NCI-H2107 (cell line): ENCODE measurements around the gene DCAF17.
"Not testable (repeated sequence)": the region's sequence is repeated elsewhere in the genome, so short reads cannot be mapped to it uniquely, and the experiment has no call there.

ENCODE experiments used
- DNase-seq: peaks from one replicate; lab custom pipeline; 2025; lab: John Stamatoyannopoulos, UW

DCAF17 gene

DNA sequence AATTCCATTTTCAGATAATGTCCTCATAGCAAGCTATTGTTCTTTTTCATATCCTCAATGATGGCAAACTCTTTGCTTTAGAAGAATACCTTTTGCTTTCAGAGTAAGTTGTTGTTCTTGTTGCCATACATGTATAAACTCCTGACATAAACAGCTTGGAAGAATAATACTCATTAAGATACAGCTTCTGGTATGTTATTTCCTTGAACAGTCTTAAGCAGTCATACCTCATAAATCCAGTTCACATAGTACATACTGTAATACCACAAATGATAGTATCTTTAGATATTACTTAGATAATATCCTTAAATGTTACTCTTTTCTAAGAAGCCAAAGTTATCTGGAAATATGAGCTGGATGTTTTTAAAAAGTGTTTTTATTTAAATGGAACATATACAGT, 23.4 kb upstream of the DCAF17 start:
- no peak for DNase-seq

DNA sequence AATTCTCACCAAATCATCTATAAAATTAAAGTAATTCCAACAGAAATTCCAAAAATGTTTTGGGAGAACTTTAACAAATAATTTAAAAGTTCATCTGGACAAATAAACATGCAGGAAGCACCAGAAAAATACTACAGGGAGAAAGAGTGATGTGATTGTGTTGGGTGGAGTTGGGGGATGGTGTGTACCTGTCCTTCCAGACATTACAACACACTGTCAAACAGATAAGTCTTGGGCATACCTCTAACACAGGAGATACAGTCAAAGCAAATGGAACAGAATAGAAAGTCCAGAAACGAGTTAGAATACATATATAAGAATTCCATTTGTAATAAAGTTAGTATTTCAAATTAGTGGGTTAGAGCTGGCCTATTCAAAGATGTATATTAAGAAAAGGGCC, 22.8 kb upstream of the DCAF17 start:
- DNase-seq: no peak

DNA sequence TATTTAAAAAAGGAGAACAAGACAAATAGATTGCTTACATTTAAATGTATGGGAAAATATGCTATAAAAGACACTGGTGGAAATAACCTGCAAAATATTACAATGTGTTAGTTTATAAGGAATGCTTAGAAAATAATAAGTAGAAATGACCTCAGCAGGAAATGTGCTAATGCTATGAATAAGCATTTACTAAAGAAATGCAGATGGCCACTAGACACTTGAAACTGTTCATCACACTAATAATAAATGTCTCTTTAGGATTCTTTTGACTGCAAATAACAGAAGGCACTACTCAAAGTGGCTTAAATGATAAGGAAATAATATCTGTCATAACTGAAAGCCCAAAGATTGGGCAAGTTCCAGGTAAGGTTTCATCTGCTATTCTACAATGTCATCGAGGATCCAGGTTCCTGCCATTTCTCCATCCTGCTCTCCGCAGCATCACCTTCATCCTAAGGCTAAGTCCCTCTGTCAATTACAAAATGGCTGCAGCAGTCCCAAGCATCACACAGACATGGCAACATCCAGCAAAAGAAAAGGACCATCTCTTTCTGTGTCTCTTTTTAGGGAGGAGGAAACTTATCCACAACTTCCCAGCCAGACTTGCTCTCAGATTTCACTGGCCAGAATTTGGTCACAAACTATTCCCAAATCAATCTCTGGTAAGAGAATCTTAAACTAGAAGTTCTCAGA, 22.1 kb upstream of the DCAF17 start:
- DNase-seq: no peak

DNA sequence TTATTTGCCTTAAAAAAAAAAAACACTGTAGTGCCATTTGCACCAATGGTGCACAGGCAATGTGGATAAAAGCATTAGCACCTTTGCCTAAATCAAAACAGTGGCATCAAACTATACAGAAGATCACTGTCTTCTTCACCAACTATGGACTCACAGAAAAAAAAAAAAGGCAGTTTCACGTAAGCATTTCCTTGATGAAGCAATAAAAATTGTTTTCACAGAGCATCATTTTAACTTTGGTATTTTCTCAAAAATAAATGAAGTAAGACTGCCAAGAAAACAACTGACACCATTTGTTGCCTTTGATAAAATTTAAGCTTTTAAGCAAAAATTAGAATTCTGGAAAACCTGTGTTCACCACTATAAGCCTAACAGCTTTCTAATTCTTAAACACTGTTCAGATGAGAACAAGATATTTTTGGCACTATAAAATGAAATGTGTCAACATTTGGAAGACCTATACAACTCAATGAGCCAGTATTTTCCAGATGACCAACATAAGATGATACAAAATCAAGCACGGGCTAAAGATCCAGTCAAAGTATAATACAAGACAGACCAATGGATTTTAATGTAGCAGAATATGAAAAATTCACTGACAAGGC, 21.4 kb upstream of the DCAF17 start:
- DNase-seq: no peak

DNA sequence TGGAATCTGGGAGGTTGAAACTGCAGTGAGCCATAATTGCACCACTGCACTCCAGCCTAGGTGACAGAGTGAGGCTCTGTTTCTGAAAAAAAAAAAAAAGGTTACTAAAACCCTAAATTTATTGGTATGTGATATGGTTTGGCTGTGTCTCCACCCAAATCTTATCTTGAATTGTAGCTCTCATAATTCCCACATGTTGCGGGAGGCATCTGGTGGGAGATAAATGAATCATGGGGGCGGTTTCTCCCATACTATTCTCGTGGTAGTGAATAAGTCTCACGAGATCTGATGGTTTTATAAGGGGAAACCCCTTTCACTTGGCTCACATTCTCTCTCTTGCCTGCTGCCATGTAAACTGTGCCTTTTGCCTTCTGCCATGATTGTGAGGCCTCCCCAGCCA, 19.4 kb upstream of the DCAF17 start:
- not testable (repeated sequence) for DNase-seq

DNA sequence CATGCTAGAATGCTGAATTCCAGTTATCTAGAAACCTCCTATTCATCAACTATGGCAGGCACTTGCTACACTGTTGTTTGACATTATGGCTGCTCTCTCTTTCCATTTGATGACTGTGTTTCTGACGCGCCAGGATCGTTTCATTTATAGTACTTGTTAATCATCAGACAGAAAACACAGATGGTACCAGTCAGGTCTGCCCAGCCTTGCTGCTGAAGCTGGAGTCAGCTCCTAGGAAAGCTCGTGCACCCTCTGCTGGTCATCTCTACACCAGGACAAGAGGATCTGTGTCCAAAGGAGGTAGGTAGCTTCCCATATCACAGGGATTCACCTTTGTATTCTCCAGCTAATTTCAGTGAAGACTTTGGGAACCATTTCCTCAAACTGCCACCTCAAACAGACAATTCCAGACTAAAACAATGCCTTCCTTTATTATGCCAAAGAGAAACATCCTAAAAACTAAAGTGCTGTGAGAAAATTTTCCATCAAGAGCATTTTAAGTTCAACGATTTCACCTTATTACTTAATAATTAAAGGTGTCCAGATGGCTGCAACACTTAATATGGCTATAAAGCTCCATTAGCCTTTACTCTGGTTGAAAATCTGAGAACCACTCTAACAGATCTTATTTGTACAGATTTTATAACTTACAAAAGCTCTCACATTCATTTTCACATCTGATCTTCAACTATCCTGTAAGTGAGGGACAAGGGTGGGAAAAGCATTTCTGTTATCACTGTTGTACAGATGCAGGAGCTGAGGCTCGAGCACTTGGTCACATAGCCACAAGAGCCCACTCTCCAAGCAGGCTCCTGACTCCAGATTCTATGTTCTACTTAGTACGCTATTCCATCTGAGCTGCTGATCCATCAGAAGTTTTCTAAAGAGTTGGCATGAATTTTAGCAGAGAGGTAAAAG, 17.8 kb upstream of the DCAF17 start:
- peak; percentile 62 for DNase-seq

DNA sequence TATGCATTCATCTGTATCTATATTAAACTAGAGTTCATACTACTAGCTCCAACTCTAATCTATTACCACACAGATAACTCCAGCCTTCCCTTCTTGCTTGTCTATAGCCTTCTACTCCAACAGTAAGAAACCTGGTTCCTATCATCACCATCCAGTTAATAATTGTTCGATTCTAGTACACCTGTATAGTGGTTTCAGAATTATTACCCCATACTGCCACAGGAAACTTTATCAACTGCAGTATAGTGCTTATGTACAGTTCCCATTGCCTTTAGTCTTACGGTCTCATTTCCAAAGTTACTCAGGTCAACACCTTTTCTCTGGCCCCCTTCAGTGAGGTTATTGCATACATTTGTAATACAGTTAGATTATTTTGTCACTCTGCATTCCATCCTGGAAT, 14.7 kb upstream of the DCAF17 start:
- no peak for DNase-seq

DNA sequence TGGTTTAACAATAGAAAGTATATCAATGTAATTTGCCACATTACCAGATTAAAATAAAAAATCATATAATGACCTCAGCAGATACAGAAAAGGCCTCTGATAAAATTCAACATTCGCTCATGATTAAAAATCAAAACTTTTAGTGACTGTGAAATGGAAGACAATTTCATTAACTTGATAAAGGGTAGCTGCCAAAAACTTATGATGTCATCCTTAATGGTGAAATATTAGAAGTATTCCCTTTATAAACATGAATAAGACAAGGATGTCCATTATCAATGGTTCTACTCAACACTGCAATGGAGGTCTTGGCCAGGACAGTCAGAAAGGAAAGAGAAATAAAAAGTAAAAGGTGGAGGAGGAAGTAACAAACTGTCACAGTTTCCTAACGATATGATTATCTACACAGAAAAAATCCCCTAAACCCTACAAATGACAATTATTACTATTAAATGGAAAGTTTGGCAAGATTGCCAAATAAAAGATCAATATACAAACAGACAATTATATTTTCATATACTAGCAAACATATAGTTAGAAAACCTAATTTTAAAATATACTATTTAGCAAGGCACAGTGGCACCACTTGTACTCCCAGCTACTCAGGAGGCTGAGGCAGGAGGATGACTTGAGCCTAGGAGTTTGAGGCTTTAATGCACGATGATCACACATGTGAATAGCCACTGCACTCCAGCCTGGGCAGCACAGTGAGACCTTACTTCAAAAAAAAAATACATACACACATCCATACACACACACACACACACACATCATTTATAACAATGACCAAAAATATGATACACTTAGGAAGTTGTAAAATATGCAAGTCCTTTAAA, 13.1 kb upstream of the DCAF17 start:
- DNase-seq: no peak

DNA sequence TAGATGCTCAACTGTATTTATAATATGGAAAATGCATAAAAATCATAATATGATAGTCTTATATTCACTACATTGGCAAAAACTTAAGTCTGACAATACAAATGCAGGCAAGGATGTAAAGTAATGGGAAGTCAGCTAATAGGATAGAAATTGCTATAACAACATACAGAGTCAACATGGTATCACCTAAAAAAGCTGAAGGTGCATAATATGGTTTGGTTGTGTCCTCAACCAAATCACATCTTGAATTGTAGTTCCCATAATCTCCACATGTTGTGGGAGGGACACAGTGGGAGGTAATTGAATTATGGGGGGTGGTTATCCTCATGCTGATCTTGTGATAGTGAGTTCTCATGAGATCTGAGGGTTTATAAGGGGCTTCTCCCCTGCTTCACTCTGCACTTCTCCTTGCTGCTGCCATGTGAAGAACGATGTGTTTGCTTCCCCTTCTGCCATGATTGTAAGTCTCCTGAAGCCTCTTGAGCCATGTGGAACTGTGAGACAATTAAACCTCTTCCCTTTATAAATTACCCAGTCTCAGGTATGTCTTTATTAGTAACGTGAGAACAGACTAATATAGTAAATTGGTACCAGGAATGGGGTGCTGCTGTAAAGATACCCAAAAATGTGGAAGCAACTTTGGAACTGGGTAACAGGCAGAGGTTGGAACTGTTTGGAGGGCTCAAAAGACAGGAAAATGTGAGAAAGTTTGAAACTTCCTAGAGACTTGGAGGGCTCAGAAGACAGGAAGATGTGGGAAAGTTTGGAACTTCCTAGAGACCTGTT, 11.1 kb upstream of the DCAF17 start:
- not testable (repeated sequence) for DNase-seq

DNA sequence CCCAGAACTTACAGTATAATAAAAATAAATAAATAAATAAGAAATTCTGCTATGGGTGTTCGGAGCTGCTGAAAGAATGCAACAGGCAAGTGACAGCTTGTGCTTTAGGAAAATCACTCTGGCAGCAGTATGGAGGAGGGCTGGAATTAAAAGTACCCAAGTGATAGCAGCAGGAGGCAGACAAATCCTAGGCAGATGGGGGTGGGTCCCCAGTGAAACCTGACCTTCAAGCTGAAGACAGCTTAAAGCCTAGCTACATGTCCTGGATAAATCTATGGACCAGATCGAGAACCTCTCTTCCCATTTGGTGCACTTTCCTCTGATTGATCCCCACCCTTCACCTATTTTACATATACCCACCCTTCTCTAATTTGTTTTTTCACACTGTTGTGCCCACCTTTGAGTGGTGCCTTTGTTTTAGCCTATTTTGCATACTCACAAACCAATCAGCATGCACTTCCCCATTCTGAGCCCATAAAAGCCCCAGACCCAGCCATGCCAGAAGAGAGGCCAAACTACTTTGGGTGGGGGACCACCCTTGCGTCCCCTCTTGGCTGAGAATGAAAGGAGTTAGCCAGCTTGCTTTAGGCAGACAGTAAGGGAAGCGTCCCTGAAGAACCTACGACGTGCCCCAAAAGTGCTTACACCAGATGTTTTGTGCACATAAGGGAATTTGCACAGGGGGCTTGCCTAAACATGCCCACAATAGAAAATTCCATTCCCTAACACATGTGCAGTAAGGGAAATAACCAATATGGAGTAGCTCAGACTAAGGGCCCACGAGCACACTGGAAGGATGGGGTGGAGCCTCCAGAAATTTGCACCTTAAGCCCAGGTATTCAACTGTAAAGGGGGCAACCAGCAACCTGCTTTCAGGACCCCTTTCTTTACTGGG, 3.3 kb upstream of the DCAF17 start:
- no peak for DNase-seq

DNA sequence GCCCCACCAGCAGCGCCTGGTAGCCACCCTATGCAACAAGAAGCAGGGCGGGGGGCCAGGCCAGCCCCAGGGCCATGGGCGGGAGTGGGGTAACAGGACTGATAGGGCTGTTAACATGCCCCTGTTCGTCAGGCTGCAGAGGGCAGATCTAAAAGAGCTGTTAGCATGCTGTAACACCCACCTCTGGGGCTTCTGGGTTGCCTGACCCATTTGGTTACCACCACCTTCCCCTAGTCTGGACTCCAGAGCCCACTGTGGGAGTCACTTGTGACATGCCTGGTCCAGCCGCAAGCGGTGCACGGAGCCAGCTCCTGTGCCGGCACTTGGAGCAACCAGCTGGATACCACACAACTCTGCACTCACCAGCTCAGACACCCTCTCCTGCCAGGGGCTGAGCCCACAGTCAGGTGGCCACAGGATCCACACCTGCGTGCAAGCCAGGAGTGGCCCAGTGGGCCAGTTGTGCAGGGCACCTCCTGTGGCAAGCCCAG, 2.3 kb upstream of the DCAF17 start:
- DNase-seq: no peak

DNA sequence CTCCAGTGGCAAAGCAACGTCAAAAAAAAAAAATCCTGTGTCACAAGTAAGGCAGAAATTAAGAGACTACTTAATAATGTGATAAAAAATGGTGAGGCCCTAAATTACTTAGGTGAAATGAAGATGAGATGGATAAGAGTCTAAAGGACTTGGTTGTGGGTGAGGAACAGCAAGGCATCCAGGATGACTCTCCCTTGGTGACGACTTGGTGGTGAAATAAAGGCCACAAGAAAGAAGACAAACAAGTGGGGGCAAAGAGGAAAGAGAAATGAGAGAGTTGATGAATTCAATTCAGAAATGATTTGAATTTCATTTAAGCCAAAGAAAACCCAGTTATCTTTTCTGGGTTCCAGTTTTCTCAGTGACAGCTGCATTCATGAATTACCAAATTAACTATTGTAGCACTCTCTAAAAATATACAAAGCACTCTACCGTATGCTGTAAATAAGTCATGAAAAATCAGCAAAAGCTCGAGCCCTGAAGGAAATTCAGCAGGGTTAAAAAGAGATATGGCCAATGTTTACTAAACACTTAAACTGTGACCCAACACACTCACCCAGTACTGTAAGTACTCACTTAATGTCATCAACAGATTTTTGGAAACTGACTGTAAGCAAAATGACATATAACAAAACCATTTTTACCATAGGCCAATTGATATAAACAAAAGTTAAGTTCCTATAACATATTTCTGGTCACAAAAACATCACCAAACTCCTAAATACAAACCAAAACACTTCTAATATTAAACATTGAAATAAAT, 1.6 kb upstream of the DCAF17 start:
- DNase-seq: no peak

DNA sequence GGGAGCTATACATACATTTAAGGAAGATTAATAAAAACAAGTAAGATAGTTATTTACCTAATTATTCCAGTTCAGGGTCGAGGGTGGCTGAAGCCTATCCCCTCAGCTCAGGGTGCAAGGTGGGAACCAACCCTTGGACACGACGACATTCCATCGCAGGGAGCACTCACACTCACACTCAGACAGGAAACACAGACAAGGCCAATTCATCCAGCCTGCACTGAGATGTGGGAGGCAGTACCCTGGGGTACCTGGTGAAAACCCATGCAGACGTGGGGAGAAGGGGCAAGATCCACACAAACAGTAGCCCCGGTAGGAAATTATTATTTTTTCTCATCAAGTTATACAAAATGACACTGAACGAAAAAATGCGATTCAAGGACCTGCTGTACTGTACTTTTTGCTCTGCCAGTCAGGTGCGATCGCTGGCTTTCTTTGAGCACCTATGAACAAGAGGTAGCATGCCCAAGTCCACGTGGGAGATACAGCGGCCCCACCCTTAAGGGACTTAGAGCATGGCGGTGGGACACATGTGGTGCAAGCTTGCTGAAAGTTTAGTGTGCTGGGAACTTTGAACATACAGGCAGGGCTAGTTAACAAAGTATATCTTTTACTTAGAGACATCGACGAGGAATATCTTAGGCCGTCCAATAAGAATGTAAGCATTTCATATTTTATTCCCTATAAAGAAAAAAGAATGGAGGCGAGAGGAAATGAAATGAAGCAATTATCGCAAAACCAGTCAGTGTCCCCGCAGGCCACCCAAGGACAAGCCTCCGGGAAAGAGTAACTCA, 860 bp upstream of the DCAF17 start:
- peak; percentile 10 for DNase-seq

DNA sequence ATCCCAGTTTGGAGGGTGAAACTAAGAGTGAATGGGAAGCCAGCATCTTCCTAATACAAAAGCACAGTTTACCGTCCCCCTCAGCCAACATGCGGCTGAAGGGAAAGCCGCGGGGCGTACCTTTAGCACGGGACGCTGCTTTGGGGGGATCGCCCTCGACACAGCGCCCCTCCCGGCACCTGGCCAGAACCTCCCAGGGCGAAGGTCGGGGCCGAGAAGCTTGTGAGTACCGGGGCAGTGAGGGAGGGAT, 338 bp upstream of the DCAF17 start, which contains the start of gene METTL8:
METTL8 (minus strand) TSS at position 228 of the 250 bp plus-strand sequence. CDS start 41,805 bp downstream, outside the sequence.
- no peak for DNase-seq

DNA sequence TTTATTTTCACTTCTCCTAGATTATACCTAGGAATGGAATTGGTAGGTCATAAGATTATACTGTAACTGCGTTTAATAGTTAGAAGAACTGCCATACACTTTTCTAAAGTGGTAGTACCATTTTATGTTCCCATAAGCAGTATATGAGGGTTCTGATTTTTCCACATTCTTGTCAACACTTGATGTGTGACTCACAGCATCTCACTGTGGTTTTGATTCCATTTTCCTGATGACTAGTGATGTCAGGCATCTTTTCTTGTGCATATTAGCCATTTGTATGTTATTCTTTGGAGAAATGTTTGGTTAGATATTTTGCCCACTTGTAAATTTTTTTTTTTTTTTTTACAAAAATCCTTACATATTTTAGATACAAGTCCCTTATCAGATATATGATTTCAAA, 2.3 kb downstream of the DCAF17 start:
- no peak for DNase-seq

DNA sequence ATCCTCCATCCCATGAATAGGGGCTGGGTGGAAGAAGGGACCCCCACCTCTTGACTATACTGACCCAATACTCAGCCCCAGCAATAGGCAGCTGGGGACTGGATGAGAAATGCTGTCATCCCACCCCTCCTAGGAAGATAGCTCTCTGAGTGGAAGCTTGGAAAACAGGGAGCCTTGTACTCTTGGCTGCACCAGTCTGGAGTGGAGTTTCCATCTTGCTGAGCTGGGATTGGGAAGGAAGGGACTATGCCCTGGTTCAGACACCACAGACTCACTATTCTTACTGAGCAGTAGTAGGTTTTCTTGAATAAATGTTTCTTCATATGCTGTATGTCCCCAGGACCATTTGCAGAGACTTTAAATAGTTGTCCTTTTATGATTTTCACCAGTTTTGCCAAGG, 7.4 kb downstream of the DCAF17 start:
- no peak for DNase-seq

DNA sequence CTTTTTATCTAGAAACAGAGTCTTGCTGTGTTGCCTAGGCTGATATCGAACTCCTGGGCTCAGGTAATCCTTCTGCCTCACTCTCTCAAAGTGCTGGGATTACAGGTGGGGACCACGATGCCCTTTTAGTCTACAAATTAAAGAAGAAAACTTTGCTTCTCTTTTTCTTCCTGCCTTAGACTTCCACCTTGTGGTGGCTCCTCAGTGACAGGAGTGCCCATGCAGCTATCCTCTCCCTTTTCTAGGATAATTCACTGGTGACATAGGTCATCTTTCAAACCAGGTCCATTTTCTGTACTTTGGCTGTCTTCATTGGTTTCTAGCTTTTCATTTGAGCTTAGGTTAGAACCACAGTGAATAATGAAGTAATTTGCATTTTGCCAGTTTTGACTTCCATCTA, 13.6 kb downstream of the DCAF17 start:
- DNase-seq: no peak

DNA sequence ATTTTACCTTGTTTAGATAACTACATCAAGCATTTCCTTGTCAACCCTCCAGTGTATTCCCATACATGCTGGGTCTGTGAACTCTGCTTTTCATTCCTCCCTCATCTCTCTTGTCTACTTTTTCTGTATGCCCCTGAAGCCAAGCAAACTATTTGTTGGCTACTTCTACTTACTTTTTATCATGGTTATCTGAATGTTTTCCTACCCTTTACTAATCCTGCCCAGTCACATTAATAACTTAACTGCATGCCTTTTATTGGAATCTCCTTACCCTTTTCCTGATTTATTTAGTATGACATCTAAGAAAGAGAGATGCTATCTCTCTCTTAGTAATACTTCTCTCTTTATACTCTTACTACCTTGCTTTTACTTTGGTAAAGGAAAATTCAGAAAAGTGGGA, 17.0 kb downstream of the DCAF17 start:
- DNase-seq: no peak

DNA sequence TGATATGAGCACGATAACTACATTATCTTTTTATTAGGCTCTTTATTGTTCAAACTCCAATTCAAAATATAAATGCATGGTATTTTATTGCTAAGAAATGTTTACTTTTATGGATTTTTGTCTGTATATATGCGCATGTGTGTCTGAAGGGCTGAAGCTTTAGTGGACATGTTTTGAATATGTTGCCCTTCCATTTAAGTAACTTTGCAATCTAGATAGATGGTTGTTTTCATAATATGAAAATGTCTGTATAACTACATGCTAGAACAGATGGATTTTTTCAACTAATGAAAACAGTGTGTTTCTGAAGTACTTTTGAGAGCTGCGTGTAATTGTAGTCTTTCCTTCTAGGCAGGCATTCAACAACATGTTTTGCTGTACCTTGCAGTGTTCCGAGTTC, 18.7 kb downstream of the DCAF17 start:
- no peak for DNase-seq
